OCI-LY1 (cell line): ENCODE measurements around the gene FOXF1.

Experiments
- EZH2 ChIP-seq: fragments of 200-600 bp; sonication (generic), shearing (Covaris generic); IDR thresholded peaks from 2 replicates; pipeline ENCODE4 v1.8.0; 2017; ENCODE audit warnings: borderline replicate concordance, mixed run types, mild to moderate bottlenecking, antibody characterized with exemption, low read length, moderate library complexity, mixed read lengths
- TF ChIP-seq, protein P1 (sequence below): fragments of 200-600 bp; sonication (generic), shearing (Covaris generic); IDR thresholded peaks from 2 replicates; pipeline ENCODE4 v1.5.1; 2017; ENCODE audit warnings: mild to moderate bottlenecking, antibody characterized with exemption, low read length, moderate library complexity, mixed read lengths

GRCh38 chr16:86491640-86492023 is 18.7 kb upstream of the FOXF1 start:
- TF ChIP-seq, protein P1, sequence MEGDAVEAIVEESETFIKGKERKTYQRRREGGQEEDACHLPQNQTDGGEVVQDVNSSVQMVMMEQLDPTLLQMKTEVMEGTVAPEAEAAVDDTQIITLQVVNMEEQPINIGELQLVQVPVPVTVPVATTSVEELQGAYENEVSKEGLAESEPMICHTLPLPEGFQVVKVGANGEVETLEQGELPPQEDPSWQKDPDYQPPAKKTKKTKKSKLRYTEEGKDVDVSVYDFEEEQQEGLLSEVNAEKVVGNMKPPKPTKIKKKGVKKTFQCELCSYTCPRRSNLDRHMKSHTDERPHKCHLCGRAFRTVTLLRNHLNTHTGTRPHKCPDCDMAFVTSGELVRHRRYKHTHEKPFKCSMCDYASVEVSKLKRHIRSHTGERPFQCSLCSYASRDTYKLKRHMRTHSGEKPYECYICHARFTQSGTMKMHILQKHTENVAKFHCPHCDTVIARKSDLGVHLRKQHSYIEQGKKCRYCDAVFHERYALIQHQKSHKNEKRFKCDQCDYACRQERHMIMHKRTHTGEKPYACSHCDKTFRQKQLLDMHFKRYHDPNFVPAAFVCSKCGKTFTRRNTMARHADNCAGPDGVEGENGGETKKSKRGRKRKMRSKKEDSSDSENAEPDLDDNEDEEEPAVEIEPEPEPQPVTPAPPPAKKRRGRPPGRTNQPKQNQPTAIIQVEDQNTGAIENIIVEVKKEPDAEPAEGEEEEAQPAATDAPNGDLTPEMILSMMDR, result no peak
- no peak for TF ChIP-seq EZH2
